ENCODE results near the gene SGPP2. TPM values are rescaled to one million over a fixed set of nuclear protein-coding genes. Genes with fewer than 3 reads are reported as not detected.

SGPP2 gene
- total RNA-seq, 2 donors from 2014 or later, result 54.0 to 96.5 TPM

- no peak for TF ChIP-seq CTCF (IDR thresholded peaks at IDR 0.05)
Measured at GRCh38 chr2:222499226-222499625, 74.9 kb downstream of the SGPP2 start.

GRCh38 chr2:222504191-222504590 is 79.8 kb downstream of the SGPP2 start:
- Histone ChIP-seq H3K27ac (no peak overlapping the region), H3K9ac (ENCODE audit: low read depth in 2 of 2, low read length in 2 of 2) (no peak overlapping the region), H3K4me3 (no peak overlapping the region), H3K36me3 (no peaks in the 10 kb centered on the region), H3K27me3 (no peaks in the 10 kb centered on the region), H3K9me3 (no peaks in the 10 kb centered on the region), H3K4me1 (no peaks in the 10 kb centered on the region)
- TF ChIP-seq CTCF (IDR thresholded peaks at IDR 0.05), result no peak
- intact Hi-C loops (cut with DNase I), result no loop called here
- DNase-seq, result no peak

More at GRCh38 chr2:222499226-222499625, 74.9 kb downstream of the SGPP2 start:
- no peak overlapping the region for H3K9ac ChIP-seq (ENCODE audit: low read depth in 2 of 2, low read length in 2 of 2)
- H3K9me3 ChIP-seq, result no peaks in the 10 kb centered on the region
- no peak for DNase-seq
- no peak overlapping the region for H3K27ac ChIP-seq
- intact Hi-C loops (cut with DNase I), result no loop called here
- H3K36me3 ChIP-seq, result no peaks in the 10 kb centered on the region
- H3K4me3 ChIP-seq, result no peak overlapping the region
- H3K27me3 ChIP-seq, result no peaks in the 10 kb centered on the region
- H3K4me1 ChIP-seq, result no peaks in the 10 kb centered on the region

GRCh38 chr2:222504719-222505118 is 80.4 kb downstream of the SGPP2 start:
- H3K9ac ChIP-seq (ENCODE audit: low read depth in 2 of 2, low read length in 2 of 2), result no peak overlapping the region
- no peaks in the 10 kb centered on the region for H3K36me3 ChIP-seq
- no peaks in the 10 kb centered on the region for H3K9me3 ChIP-seq
- H3K4me3 ChIP-seq, result no peak overlapping the region
- no peaks in the 10 kb centered on the region for H3K27me3 ChIP-seq
- no peak for DNase-seq
- no peak overlapping the region for H3K27ac ChIP-seq
- intact Hi-C loops (cut with DNase I), result no loop called here
- no peak for TF ChIP-seq CTCF (IDR thresholded peaks at IDR 0.05)
- H3K4me1 ChIP-seq, result no peaks in the 10 kb centered on the region

GRCh38 chr2:222506230-222506935 is 82.0 kb downstream of the SGPP2 start:
- no peak for TF ChIP-seq CTCF (IDR thresholded peaks at IDR 0.05)
- Histone ChIP-seq H3K36me3 (no peaks in the 10 kb centered on the region), H3K9ac (ENCODE audit: low read depth in 2 of 2, low read length in 2 of 2) (no peak overlapping the region), H3K27me3 (no peaks in the 10 kb centered on the region), H3K27ac (no peak overlapping the region), H3K4me3 (no peak overlapping the region), H3K4me1 (no peaks in the 10 kb centered on the region), H3K9me3 (no peaks in the 10 kb centered on the region)
- intact Hi-C loops (cut with DNase I), result no loop called here
- DNase-seq, result no peak

GRCh38 chr2:222514901-222515300 is 90.6 kb downstream of the SGPP2 start:
- intact Hi-C loops (cut with DNase I), result no loop called here
- Histone ChIP-seq H3K27ac (no peak overlapping the region), H3K4me1 (no peaks in the 10 kb centered on the region), H3K9ac (ENCODE audit: low read depth in 2 of 2, low read length in 2 of 2) (no peak overlapping the region), H3K27me3 (no peaks in the 10 kb centered on the region), H3K4me3 (no peak overlapping the region), H3K9me3 (no peaks in the 10 kb centered on the region), H3K36me3 (no peaks in the 10 kb centered on the region)
- DNase-seq, result no peak
- no peak for TF ChIP-seq CTCF (IDR thresholded peaks at IDR 0.05)
